HK-2 (cell line): ENCODE data around the gene GLO1.

Experiments used
- DNase-seq: peaks from one replicate; pipeline ENCODE4 v3.0.0-alpha.2; 2018; ENCODE audit not compliant: unreplicated experiment

Gene GLO1

GRCh38 chr6:38671885-38672467 lies 31.0 kb downstream of the GLO1 start:
- DNase-seq, result no peak

- DNase-seq, result no peak
These were observed 44.4 kb downstream of the GLO1 start for GRCh38 chr6:38658418-38659167.

DNA sequence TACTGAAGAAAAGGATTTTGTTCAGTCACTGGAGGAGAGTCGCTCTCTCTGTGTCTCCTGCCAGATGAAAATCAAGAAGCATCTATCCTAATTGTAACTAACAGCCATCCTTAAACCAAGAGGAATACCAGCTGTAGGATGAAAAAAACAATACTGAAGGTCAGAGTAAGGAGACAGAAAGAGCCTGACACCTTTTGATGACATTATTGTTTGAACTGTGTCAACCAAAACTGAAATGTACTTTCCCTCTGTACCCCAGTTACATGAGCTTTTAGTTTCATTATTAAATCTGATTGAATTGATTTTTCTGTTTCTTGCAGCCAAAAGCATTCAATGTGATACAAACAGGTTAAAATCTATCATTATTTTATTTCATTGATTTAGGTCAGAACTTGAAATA lies 46.0 kb downstream of the GLO1 start:
- no peak for DNase-seq

DNA sequence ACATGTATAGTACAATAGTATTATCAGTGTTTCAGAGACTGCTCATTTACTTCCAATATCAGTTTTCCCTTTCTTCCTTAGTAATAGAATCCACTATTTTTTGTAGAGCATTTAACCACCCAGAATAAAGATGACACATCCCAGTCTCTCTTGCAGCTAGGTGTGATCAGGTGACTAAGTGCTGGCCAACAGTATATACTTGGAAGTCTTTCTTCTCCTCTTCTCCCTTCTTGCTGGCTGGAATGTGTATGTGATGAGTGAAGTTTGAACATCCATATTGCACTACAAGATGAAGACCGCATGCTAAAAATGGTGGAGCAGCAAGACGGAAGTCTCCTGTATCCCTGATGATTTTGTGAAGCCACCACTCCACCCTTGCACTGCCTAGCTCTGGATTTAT lies 48.7 kb downstream of the GLO1 start:
- DNase-seq, result no peak

GRCh38 chr6:38651121-38651784 lies 51.7 kb downstream of the GLO1 start:
- no peak for DNase-seq

DNA sequence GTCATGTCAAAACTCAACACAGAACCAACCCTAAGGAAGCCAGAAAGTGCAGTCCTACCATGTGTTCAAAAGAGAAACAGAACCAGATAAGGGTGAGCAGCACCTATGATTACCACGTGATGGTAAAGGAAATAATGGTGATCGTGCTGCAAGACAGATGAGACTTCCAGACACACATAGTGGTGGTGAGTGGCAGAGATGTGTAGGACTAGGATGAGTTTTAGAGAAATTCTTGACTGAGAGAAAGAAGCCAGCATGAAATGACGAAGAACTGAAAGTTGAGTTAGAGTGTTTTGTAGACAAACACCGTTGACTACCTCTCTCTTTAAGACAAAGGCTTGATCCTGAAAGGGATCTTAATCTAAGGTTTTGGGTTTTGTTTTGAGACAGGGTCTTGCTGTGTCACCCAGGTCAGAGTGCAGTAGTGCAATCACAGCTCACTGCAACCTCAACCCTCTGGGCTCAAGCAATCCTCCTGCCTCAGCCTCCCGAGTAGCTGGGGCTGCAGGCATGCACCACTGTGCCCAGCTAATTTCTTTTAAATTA lies 52.7 kb downstream of the GLO1 start:
- no peak for DNase-seq

- no peak for DNase-seq
These were observed 53.2 kb downstream of the GLO1 start for GRCh38 chr6:38649744-38650143.

DNA sequence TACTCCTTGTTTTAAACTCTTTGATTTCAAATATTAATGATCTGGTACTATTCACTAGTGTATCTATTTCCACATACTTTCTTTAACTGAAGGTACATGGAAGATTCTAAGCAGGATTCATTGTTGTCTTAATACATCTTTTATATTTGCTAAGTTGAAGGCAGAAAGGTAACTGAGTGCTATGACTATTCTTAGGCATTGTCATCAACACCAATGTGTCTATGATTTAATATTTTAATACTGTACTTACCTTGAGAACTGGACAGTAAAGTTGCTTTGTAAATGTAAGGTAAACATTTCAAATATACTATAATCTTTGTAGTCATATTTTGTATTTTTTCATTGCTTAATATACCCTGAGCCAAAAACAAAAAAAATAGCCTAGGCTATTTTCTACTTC lies 54.3 kb downstream of the GLO1 start:
- DNase-seq, result no peak

DNA sequence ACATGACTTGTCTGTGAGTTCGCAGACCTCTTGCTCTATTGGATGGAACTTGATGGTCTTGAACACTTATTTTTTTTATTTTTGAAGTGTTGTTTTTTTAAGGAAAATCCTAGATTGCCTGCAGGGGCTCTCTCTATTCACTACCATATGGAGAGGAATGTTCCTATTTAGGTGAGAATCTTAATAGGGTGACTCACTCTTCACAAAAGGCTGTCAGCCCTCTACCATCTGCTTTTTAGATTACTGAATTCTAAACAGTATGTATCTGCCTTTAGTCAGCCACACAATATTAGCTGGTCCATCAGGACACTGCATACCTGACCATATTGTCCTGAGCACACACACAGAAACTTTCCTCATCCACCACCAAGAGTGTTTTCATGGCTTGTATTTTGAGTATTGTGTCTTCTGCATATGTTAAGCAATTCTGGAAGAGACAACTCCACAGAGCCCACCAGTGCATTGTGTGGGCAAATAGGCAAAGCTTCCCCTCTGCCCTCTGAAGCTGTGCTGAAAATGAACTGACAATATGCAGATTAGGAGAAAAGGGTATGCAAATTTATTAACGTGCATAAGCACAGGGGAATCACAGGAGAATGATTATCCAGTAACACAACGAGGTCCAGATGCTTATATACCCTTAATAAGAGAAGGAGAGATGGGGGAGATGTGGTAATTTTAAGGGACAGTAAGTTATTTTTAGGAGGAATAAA lies 56.6 kb downstream of the GLO1 start:
- DNase-seq, result no peak

GRCh38 chr6:38644951-38645350 lies 58.0 kb downstream of the GLO1 start:
- DNase-seq, result no peak

DNA sequence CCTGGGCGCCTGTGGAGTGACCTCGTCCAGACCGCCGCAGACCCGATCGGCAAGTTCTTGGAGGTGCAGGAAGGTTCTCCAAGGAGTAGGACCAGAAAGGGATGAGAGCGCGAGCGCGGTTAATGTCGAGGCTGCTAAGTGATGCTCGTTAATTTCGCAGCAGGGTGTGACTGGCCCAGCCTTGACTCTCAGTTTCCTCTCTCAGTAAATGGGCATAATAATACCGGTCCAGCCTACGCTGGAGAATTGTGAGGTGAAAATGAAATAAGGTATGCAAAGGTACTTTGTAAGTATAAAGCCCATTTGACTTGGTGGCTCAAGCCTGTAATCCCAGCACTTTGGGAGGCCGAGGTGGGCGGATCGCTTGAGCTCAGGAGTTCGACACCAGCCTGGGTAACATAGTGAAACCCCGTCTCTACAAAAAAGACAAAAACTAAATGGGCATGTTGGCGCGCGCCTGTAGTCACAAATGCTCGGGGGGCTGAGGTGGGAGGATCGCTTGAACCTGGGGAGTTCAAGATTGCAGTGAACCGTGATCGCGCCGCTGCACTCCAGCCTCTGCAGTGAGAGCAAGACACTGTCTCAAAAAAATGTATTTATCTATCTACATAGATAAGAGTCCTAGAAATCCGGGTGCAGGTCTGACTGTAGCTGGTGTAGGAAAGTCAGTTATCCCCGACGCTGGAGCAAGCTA lies 62.6 kb downstream of the GLO1 start:
- DNase-seq, result no peak

DNA sequence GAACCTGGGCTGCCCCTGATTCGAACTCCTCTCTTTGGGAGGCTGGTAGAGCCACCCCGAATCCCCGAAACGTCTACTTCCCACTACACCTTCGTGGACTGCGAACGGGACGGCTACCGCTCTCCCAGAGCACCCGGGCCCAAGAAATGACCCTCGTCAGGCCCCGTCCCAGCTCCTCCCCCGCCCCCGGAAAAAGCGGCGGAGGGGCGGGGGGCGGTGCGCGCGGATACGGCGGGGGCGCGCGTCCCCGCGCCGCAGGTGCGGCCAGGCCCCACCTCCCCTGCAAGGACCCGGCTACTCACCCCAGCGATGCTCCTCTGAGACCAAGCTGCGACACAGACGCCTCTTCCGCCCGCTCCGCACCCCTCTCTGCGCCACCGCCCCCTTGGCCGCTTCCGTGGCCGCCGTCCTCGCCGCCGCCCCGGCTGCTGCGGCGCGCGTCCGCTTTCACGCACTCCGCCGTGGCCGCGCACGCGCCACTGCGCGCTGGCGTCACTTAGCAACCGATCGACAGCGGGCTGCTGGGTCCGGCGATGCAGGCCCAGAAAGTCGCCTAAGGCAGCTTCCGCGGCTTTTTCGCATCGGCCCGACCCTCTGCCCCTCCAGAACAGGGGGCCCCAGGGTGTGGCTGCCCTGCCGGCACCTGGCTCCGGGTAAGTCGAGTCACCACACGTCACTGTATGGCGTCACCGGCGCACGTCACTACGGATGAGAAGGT lies 63.3 kb downstream of the GLO1 start, which contains the start of gene BTBD9:
Gene BTBD9 (minus strand): TSS at position 432 of the 718 bp plus-strand sequence.
- peak; percentile 69 for DNase-seq

DNA sequence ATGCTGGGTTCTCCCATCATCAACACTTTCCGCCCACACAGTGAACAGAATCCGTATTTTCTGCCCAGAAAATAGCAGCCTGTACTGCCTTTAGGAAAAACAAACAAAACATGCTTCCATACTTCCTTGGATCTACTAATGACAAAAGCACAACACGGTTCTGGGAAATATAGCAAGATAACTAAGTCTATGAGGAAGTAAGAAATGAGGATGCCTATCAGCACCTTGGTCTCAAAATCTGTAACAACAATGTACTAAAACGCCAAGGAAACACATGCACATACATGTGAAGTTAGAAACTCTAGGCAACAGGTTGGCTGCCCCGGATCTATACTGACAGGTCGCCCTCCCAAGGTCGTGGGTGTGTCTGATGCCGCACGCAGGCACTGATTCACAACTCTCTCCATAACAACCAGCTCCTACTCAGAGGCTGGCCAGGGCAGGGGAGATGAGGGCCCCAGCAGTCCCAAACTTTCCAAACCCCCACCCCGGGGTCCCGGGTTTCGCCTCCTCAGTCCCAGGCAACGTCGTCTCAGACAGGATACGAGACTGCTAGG lies 63.9 kb downstream of the GLO1 start:
- DNase-seq, result peak; percentile 43

- no peak for DNase-seq
These were observed 65.2 kb downstream of the GLO1 start for GRCh38 chr6:38637756-38638155.

GRCh38 chr6:38636027-38636426 lies 66.9 kb downstream of the GLO1 start:
- no peak for DNase-seq

DNA sequence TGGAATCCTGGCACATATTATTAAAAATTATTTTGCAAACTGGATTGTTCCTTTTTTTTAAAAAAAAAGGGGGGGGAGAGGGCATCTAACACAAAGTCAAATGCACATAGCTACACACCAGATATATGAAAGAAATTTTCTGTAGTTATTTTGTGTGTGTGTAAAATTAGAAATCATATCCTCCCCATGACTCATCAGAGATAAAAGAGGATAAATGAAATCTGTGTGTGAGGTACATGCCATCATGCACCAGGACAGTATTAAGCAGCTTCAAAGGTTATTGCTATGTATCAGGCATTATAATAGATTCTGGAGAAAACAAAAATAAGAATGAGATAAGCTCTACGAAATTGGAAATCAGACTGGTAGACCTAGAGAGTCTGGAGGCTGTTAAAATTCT lies 68.4 kb downstream of the GLO1 start:
- no peak for DNase-seq

GRCh38 chr6:38632490-38632889 lies 70.5 kb downstream of the GLO1 start:
- DNase-seq, result no peak

DNA sequence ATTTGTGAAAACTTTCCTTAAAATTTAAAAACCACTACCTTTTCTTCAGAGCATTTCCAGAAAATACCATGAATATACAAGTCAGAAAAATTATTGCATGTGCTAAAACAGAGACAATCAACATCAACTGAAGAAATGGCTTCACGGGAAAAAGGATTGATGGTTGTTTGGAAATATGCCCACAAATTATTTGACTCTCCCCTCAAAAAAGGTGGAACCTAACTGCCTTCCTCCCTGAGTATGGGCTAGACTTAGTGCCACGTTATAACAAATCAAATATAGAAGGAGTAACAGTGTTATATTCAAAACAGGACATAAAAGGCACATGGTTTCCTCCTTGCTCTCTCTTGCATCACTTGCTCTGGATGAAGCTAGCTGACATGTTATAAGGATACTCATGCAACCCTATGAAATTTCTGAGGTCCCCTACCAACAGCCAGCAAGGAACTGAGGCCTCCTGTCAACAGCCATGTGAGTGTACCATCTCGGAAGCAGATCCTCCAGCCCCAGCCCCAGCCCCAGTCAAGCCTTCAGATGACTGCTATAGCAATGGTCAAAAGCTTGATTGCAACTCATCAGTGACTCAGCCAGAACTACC lies 71.7 kb downstream of the GLO1 start:
- no peak for DNase-seq
